Erythroblast (primary cell): ENCODE measurements around the gene GCNA.

Experiments
- GATA1 ChIP-seq: IDR thresholded peaks from 2 replicates; pipeline ENCODE4 v1.6.1; 2011; ENCODE audit warnings: low read depth, mild to moderate bottlenecking, control low read depth, low read length, moderate library complexity
- POLR2A ChIP-seq: IDR thresholded peaks from 2 replicates; pipeline ENCODE4 v1.6.1; 2011; ENCODE audit warnings: mild to moderate bottlenecking, low read length

DNA sequence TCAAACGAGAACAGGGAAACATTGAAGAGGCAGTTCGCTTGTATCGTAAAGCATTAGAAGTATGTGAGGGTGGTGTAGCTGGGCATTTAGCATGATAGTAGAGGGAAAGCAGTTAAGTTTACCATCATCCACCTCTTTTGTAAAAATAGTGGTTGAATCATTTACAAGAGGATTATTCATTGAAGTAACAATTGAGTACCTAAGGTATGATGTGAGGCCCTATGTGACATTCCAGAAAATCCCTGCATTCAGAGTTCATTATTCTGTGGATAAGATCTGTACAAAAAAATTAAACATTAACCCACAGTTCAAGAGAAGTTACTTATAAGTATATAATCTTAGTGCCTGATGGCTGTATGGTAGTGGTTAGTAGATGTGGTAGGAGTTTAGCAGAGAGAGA lies 22.2 kb upstream of the GCNA start:
- TF ChIP-seq POLR2A, result no peak
- TF ChIP-seq GATA1, result no peak
